ENCODE results near the gene GPR35.

GPR35 gene

GRCh38 chr2:240598311-240598911 is 26.9 kb upstream of the GPR35 start:
- Histone ChIP-seq H3K27me3 (ENCODE audit: control insufficient read depth, insufficient read depth, low read length) (no peaks in the 10 kb centered on the region), H3K4me1 (ENCODE audit: control insufficient read depth, insufficient read depth, low read length) (no peaks in the 10 kb centered on the region), H3K36me3 (ENCODE audit: control insufficient read depth, insufficient read depth, low read length) (peaks cover 18% of the 10 kb centered on the region)

DNA sequence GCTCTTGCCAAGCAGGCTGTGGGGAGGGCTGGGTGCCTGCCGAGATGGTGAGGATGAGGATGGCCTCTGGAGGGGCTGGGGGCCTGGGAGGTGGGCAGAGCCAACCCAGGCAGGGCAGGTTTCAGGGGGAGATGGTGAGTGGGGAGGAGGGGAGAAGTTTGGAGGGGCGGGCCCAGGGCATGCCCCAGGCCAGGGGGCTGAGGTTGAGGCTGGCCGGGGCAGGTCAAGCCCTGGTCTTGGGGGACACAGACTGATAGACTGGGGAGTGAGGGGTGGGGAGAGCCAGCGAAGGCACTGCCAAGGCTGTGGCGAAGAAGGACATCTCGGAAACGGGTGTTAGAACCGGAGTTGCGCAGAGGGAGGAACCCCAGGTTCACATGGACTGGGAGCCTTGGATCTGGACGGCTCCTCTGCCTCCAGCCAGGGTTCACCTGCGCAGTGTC is 26.1 kb upstream of the GPR35 start:
- Histone ChIP-seq H3K36me3 (ENCODE audit: control insufficient read depth, insufficient read depth, low read length) (peaks cover 12% of the 10 kb centered on the region), H3K4me1 (ENCODE audit: control insufficient read depth, insufficient read depth, low read length) (no peaks in the 10 kb centered on the region), H3K27me3 (ENCODE audit: control insufficient read depth, insufficient read depth, low read length) (no peaks in the 10 kb centered on the region), H3K4me3 (ENCODE audit: low read depth, low read length) (no peak overlapping the region), H3K9me3 (ENCODE audit: control insufficient read depth, insufficient read depth, low read length) (no peaks in the 10 kb centered on the region), H3K9ac (ENCODE audit: low read depth, low read length) (no peak overlapping the region)

More at GRCh38 chr2:240598311-240598911, 26.9 kb upstream of the GPR35 start:
- H3K4me3 ChIP-seq (ENCODE audit: low read depth, low read length) = no peak overlapping the region
- no peaks in the 10 kb centered on the region for H3K9me3 ChIP-seq (ENCODE audit: control insufficient read depth, insufficient read depth, low read length)
- no peak overlapping the region for H3K9ac ChIP-seq (ENCODE audit: low read depth, low read length)

DNA sequence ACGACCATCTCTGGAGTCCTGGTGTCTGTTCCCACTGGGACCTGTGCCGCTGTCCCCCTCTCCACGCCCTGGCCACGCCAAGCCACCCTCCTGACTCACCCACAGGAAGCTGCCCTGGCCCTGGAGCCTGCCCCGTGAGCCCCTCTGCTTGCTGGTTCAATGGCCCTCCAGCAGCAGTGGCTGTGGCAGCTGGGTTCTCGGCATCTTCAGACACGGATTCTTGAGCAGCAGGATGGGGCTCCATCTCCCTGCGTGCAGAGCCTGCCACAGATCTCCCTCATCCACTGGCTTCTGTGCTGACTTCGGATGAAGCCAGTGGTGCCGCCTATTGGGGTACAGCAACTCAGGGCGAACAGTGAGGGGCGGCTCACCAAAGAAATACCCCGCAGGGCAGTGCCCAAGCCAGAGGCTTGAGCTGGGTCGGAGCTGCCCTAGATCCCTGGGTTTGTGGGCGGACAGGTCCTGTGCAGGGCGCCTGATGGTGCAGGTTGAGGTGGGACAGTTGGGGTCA is 24.8 kb upstream of the GPR35 start:
- Histone ChIP-seq H3K9ac (ENCODE audit: low read depth, low read length) (no peak overlapping the region), H3K36me3 (ENCODE audit: control insufficient read depth, insufficient read depth, low read length) (peaks cover 10% of the 10 kb centered on the region), H3K27me3 (ENCODE audit: control insufficient read depth, insufficient read depth, low read length) (no peaks in the 10 kb centered on the region), H3K4me1 (ENCODE audit: control insufficient read depth, insufficient read depth, low read length) (no peaks in the 10 kb centered on the region), H3K4me3 (ENCODE audit: low read depth, low read length) (no peak overlapping the region), H3K9me3 (ENCODE audit: control insufficient read depth, insufficient read depth, low read length) (no peaks in the 10 kb centered on the region)

DNA sequence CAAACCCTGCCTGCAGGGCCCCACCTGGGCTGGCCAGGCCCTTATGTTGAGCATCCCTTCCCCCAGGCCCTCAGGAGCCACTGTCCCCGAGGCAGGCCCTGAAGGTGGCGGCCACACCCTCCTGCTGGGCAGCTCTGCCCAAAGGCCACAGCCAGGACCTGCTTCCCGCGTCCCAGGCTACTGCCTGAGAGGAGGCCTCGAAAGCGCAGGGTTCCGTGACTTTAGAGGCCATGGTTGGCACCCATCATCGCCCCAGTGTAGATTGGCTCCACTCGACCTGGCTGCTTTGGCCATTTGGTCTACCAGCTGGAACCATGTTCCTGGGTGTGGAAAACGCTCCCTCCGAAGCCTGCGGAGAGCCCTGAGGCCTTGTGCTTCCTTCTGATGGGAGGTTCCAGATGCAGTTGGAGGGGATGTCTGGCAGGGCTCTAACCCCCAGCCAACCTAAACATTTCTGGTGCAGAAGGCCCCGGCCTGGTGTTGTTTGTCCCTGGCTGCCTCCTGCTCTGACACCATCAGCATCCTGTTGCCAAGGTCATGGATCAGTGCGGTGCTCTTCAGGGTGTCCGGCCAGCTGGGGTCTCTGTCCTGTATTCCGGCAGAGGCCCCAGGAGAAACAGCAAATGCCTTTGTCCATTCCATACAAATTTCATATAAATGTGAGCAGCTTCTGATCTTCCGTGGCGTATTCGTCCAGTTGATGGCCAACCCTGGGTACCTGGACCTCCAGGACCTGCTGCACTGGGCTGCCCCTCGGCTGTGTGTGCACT is 24.0 kb upstream of the GPR35 start:
- H3K9me3 ChIP-seq (ENCODE audit: control insufficient read depth, insufficient read depth, low read length) = no peaks in the 10 kb centered on the region
- no peak overlapping the region for H3K9ac ChIP-seq (ENCODE audit: low read depth, low read length)
- no peak overlapping the region for H3K4me3 ChIP-seq (ENCODE audit: low read depth, low read length)
- H3K36me3 ChIP-seq (ENCODE audit: control insufficient read depth, insufficient read depth, low read length) = peaks cover 8% of the 10 kb centered on the region
- no peaks in the 10 kb centered on the region for H3K4me1 ChIP-seq (ENCODE audit: control insufficient read depth, insufficient read depth, low read length)
- no peaks in the 10 kb centered on the region for H3K27me3 ChIP-seq (ENCODE audit: control insufficient read depth, insufficient read depth, low read length)

DNA sequence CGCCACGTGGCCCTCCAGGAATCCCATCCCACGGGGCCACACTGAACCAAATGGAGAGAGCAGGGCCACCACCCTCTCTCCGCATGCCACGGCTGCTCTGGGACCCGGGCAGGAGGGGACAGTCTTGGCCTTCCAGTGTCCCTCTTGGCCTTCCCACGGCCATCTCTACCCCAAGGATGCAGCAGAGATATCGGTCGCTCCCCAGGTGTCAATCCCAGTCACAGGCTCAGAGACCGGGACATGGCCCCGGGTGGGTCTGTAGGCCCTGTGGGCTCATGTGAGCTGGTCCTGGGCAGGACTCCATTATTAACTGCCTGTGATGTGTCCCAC is 23.5 kb upstream of the GPR35 start:
- no peak overlapping the region for H3K9ac ChIP-seq (ENCODE audit: low read depth, low read length)
- no peaks in the 10 kb centered on the region for H3K27me3 ChIP-seq (ENCODE audit: control insufficient read depth, insufficient read depth, low read length)
- H3K4me3 ChIP-seq (ENCODE audit: low read depth, low read length) = no peak overlapping the region
- peaks cover 7% of the 10 kb centered on the region for H3K36me3 ChIP-seq (ENCODE audit: control insufficient read depth, insufficient read depth, low read length)
- H3K4me1 ChIP-seq (ENCODE audit: control insufficient read depth, insufficient read depth, low read length) = no peaks in the 10 kb centered on the region
- H3K9me3 ChIP-seq (ENCODE audit: control insufficient read depth, insufficient read depth, low read length) = no peaks in the 10 kb centered on the region

DNA sequence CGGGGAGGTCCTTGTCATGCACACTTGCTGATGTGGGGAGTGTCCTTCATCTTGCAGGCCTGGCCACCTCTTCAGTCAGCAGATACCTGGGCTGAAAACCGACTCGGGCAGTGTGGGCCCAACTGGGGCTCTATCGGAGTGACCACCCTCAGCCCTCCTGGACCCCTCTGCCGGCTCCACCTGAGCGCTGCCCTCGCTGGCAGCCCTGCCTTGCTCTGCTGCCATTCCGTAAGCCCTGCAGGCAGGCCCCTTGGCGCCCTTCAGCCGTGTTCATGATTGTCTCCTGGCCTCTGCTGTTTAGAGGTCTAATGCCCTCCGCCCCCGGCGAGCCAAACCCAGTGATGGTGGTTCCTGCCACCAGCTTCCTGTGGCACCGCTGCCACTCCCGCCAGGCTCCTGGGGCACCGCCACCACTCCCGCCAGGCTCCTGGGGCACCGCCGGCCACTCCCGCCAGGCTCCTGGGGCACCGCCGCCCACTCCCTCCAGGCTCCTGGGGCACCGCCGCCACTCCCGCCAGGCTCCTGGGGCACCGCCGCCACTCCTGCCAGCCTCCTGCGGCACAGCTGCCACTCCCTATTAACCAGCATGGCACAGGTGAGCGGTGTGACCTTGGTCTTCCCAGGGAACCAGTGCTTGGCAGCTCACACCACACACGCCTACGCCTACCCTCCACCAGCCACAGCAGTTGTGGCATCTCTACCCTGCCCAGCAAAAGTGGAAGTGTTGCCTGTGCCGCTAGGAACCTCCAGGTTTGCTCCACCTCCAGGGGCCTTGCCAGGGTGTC is 22.8 kb upstream of the GPR35 start:
- Histone ChIP-seq H3K9me3 (ENCODE audit: control insufficient read depth, insufficient read depth, low read length) (no peaks in the 10 kb centered on the region), H3K4me3 (ENCODE audit: low read depth, low read length) (no peak overlapping the region), H3K36me3 (ENCODE audit: control insufficient read depth, insufficient read depth, low read length) (peaks cover 7% of the 10 kb centered on the region), H3K4me1 (ENCODE audit: control insufficient read depth, insufficient read depth, low read length) (no peaks in the 10 kb centered on the region), H3K9ac (ENCODE audit: low read depth, low read length) (no peak overlapping the region), H3K27me3 (ENCODE audit: control insufficient read depth, insufficient read depth, low read length) (no peaks in the 10 kb centered on the region)

DNA sequence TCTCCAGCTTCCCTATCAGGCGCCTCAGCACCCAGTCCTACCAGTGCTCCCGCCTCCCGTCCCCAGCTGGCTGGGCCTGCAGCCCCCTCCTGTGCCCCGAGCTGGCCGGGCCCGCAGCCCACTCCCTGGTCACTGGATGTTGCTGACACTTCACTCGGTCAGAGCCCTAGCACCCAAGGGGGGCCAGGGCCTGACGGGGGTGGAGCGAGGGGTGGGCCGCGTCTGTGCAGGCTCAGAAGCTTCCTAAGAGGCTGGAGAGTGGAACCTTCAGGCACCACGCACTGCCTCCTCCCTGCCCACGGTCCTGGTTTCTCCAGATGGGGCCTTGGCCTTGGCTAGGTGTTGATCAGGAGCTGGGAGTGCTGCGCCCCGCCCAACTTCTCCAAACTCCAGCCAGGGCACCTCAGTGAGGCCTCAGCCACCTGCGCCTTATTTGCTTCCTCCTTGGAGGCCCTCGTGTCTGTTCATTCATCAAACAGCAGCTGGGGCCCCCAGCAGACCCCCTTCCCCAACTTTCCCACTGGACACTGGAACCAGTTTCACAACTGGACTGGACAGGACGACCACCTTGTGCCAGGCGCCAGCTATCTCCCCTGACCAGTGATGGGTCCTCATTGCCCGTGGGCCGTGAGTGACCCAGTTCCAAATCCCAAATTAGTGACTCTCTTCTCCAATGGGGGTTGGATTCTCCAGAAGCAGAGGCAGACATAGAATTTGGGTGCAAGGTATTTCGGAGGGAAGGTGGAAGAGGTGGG is 22.0 kb upstream of the GPR35 start:
- Histone ChIP-seq H3K4me3 (ENCODE audit: low read depth, low read length) (no peak overlapping the region), H3K36me3 (ENCODE audit: control insufficient read depth, insufficient read depth, low read length) (peaks cover 3% of the 10 kb centered on the region), H3K9me3 (ENCODE audit: control insufficient read depth, insufficient read depth, low read length) (no peaks in the 10 kb centered on the region), H3K4me1 (ENCODE audit: control insufficient read depth, insufficient read depth, low read length) (no peaks in the 10 kb centered on the region), H3K9ac (ENCODE audit: low read depth, low read length) (no peak overlapping the region), H3K27me3 (ENCODE audit: control insufficient read depth, insufficient read depth, low read length) (no peaks in the 10 kb centered on the region)

DNA sequence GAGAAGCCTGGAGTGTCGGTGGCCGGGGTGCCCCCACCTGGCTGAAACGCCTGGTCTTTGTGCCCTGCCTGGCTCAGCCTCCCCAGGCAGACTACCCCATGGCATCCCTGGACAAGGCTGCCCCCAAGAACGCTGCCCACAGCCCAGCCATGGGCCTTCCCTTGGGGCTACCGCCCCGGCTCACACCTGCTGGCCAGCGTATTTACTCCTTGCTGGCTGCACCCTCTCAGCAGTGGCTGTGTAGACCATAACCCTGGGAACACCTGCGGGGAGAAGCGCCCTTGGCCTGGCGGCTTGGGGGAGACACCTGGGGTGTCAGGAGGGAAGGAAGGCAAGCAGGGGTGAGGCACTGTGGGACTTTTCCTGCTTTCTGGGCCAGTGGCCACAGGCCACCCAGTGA is 21.4 kb upstream of the GPR35 start:
- Histone ChIP-seq H3K9me3 (ENCODE audit: control insufficient read depth, insufficient read depth, low read length) (no peaks in the 10 kb centered on the region), H3K4me3 (ENCODE audit: low read depth, low read length) (no peak overlapping the region), H3K9ac (ENCODE audit: low read depth, low read length) (no peak overlapping the region), H3K27me3 (ENCODE audit: control insufficient read depth, insufficient read depth, low read length) (no peaks in the 10 kb centered on the region), H3K36me3 (ENCODE audit: control insufficient read depth, insufficient read depth, low read length) (peaks cover 3% of the 10 kb centered on the region), H3K4me1 (ENCODE audit: control insufficient read depth, insufficient read depth, low read length) (no peaks in the 10 kb centered on the region)

GRCh38 chr2:240604291-240604938 is 20.9 kb upstream of the GPR35 start:
- H3K36me3 ChIP-seq (ENCODE audit: control insufficient read depth, insufficient read depth, low read length) = peaks cover 3% of the 10 kb centered on the region
- no peaks in the 10 kb centered on the region for H3K9me3 ChIP-seq (ENCODE audit: control insufficient read depth, insufficient read depth, low read length)
- no peak overlapping the region for H3K9ac ChIP-seq (ENCODE audit: low read depth, low read length)
- no peaks in the 10 kb centered on the region for H3K4me1 ChIP-seq (ENCODE audit: control insufficient read depth, insufficient read depth, low read length)
- H3K4me3 ChIP-seq (ENCODE audit: low read depth, low read length) = no peak overlapping the region
- H3K27me3 ChIP-seq (ENCODE audit: control insufficient read depth, insufficient read depth, low read length) = no peaks in the 10 kb centered on the region

DNA sequence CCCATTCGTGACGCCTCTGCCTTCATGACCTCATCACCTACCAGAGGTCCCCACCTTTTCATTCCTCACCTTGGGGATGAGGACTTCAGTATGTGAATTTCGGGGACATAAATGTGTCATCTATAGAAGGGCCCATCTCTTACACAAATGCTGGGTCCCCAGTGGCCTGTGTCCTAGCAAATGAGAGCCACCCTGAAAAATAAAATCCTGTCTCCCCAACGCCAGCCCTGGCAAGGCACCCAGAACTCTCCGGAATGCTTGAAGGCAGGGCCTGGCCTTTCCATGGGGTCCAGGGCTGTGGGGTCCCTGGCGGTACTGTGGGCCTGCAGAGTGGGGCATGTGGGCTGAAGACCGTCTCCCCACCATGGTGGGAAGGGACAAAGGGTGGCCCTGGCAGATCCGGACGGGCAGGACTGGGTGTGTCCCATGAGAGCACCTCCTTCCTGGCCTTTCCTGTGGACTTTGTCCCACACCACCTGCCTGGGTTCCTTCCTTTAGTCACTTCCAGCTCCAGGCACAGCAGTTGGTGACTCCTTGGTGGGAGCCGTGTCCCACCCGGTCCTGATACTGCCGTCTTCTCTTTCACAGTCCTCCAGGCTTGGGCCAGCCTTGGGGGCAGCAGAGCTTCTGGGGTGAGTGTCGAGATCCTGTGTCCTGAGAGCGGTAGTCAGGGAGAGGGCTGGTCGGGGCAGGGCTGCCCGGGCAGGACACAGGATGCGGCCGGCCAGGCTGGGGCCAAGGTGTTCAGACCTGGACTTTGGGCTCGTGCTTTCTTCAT is 20.2 kb upstream of the GPR35 start:
- no peaks in the 10 kb centered on the region for H3K4me1 ChIP-seq (ENCODE audit: control insufficient read depth, insufficient read depth, low read length)
- no peaks in the 10 kb centered on the region for H3K27me3 ChIP-seq (ENCODE audit: control insufficient read depth, insufficient read depth, low read length)
- H3K9ac ChIP-seq (ENCODE audit: low read depth, low read length) = no peak overlapping the region
- no peaks in the 10 kb centered on the region for H3K9me3 ChIP-seq (ENCODE audit: control insufficient read depth, insufficient read depth, low read length)
- no peak overlapping the region for H3K4me3 ChIP-seq (ENCODE audit: low read depth, low read length)
- H3K36me3 ChIP-seq (ENCODE audit: control insufficient read depth, insufficient read depth, low read length) = peaks cover 3% of the 10 kb centered on the region

All from iPS-15b (cell line).